Measurements from ENCODE around the gene UBE2D2.
A peak's percentile ranks its signal among the peaks of the same experiment; 100 is the strongest.
"Not testable (repeated sequence)": the region's sequence is repeated elsewhere in the genome, so short reads cannot be mapped to it uniquely, and the experiment has no call there.

Gene UBE2D2

DNA sequence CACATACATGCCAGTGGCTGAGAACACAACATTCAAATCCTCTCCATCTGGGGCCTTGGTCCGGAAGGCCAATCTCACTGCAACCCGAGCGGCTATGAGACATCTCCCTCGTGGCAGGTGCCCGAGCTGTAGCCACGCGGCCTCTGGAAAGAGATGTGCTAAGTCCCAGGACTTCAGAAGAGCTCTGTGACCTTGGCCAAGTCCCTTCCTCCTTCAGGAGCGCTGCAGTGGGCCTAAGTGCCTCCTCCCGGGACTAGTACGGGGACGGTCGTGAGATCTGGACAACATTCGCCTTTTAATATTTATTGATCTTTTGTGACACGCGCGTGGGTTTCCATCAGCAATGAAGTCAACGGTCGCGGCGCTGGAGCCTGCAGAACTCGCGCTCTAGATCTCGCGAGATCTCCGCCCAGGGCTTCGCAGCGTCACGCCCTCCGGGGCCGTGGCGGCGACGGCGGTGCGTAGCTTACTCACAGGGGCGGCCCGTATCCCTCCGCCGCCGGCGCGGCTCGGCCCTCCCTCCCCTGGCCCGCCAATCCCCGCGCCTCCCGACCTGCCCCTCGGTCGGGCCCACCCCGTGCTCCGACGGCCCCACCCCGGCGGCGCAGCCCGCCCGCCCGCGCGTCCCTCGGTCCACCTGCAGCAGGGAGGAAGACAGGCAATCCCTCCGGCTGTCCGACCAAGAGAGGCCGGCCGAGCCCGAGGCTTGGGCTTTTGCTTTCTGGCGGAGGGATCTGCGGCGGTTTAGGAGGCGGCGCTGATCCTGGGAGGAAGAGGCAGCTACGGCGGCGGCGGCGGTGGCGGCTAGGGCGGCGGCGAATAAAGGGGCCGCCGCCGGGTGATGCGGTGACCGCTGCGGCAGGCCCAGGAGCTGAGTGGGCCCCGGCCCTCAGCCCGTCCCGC, at the start of gene UBE2D2:
Gene UBE2D2 (plus strand): TSS at position 588 of the 903 bp plus-strand sequence. CDS start 453 bp downstream, outside the sequence.
- DNase-seq: peak; percentile 96 to 98

GRCh38 chr5:139512786-139513390, 48.3 kb upstream of the UBE2D2 start:
- DNase-seq: no peak

DNA sequence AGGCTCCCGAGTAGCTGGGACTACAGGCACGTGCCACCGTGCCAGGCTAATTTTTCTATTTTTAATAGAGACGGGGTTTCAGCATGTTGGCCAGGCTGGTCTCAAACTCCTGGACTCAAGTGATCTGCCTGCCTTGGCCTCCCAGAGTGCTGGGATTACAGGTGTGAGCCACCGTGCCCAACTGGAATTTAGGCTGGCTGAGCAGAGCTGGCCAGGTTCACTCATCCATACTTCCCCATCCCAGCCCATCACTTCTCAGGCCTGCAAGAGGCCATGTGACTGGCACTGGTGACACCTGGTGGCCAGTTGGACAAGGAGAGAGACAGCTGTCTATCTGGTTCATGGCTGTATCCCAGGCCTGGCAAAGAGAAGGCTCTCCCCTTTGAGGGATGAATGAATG, 47.7 kb upstream of the UBE2D2 start:
- peak; percentile 67 to 70 for DNase-seq

DNA sequence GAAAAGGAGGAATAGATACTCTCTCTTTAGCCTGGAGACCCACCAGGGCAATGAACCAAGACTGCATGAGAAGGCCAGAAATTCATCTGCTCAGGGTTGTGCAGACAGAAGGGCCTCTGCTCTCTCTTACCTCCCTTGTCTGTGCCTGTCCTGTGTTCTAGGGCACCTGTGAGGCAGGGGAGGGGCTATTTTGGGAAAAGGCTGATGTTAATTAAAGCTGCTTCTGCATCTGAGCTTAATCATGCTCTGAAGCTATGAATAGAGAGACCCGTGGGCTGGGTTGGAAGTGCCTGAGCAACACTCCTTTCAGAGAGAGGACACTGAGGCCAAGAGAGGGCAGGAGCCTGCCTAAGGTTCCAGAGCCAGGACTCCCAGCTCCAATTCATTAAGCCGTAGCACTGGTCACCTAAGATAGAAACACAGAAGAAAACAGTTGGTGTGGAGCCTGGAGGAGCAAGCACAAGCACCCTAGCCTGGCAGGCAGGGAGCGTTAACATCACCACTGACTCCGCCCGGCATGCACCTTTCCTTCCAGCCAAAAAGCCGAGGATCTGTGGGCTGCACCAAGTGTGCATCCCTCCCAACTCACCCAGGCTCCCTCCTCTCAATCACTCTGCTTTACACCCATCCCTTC, 47.2 kb upstream of the UBE2D2 start:
- no peak for DNase-seq

GRCh38 chr5:139514486-139514856, 46.7 kb upstream of the UBE2D2 start:
- DNase-seq: no peak

GRCh38 chr5:139517683-139518564, 43.2 kb upstream of the UBE2D2 start:
- DNase-seq: peak; percentile 94 to 98

GRCh38 chr5:139523635-139524445, 37.3 kb upstream of the UBE2D2 start:
- DNase-seq: no peak

- no peak for DNase-seq
These were observed 36.7 kb upstream of the UBE2D2 start for GRCh38 chr5:139524446-139524845.

DNA sequence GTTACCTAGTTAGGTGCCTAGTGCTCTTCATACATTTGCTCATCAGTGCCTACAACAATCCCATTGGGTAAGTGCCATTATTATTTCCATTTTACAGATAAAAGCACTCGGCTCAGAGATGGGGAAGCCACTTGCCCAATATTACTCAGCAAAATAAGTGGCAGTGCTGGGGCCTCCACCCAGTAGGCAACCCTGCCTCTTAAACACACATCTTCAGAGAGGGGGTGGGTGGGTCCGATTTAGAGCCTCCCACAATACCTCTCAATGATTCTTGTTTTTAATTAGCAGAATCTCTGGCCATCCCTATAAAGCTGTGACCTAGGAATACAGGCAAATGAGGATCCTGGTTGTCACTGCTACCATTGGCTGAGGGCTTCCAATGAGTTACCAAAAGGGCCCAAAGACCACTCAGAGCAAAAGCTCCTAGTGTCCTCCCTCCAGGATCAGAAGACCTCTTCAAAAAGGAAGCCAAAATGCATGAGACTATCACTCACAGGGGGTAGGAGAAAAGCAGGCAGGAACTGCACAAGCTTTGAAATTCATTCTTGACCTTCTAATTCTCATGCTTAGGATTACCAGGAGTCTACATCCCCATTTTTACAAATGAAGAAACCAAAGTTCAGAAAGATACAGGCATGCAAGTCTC, 36.1 kb upstream of the UBE2D2 start:
- no peak for DNase-seq

DNA sequence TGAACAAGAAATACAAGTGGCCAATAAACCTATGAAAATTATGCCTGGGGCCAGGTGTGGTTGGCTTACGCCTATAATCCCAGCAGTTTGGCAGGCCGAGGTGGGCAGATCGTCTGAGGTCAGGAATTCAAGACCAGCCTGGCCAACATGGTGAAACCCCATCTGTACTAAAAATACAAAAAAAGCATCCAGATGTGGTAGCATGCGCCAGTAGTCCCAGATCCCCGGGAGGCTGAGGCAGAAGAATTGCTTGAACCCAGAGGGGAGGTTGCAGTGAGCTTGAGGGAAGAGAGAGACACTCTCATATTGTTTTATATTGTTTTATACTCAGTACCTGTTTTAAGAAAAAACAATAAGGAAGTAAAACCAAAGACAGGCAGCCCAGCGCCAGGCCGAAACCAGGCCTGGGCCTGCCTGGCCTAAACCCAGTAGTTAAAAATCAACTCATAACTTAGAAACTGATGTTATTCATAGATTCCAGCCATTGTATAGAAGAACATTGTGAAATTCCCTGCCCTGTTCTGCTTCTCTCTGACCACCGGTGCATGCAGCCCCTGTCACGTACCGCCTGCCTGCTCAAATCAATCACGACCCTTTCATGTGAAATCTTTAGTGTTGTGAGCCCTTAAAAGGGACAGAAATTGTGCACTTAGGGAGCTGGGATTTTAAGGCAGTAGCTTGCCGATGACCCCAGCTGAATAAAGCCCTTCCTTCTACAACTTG, 35.4 kb upstream of the UBE2D2 start:
- not testable (repeated sequence) for DNase-seq

DNA sequence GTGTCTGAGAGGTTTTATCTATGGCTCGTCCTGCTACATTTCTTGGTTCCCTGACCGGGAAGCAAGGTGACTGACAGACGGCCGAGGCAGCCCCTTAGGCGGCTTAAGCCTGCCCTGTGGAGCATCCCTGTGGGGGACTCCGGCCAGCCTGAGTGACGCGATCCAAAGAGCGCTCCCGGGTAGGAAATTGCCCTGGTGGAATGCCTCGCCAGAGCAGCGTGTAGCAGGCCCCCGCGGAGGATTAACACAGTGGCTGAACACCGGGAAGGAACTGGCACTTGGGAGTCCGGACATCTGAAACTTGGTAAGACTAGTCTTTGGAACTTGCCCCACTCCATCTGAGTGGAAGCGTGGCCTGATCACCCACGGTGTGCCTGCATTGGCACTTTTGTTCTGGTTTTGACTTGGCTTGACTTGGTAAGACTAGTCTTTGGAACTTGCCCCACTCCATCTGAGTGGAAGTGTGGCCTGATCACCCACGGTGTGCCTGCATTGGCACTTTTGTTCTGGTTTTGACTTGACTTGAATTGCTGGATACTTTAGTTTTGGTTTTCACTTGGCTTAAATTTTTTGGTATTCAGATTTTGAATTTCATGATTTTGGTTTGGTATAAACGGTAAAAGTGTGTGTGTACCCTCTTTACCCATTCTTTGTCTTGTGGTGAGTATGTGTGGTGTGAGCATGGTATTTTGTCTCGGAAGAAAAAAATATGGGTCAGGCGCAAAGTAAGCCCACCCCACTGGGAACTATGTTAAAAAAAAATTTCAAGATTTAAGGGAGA, 34.6 kb upstream of the UBE2D2 start:
- DNase-seq: not testable (repeated sequence)

DNA sequence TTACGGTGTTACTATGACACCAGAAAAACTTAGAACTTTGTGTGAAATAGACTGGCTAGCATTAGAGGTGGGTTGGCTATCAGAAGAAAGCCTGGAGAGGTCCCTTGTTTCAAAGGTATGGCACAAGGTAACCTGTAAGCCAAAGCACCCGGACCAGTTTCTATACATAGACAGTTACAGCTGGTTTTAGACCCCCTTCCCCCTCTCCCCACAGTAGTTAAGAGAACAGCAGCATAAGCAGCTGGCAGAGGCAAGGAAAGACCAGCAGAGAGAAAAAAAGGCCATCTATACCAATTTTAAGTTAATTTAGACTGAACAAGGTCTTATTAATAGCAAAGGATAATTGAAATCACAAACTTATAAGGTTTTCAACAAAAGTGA, 34.1 kb upstream of the UBE2D2 start:
- DNase-seq: not testable (repeated sequence)

DNA sequence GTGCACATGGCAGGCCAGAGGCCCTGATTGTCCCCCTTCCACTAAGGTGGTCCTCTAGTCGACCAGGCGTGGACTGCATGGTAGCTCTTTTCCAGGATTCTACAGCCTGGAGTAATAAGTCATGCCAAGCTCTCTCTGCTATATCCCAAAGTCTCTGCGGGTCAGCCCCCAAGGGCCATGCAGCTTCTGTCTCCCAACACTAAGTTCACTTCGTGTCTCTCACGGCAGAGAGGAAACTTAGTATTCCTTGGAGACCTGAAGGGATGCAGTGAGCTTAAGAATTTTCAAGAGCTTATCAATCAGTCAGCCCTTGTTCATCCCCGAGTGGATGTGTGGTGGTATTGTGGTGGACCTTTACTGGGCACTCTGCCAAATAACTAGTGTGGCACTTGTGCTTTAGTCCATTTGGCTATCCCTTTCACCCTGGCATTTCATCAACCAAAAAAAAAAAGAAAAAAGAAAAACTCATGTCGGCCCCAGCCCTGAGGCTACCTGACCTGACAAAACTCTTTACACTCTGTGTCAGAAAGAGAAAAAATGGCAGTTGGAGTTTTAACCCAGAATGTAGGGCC, 33.2 kb upstream of the UBE2D2 start:
- not testable (repeated sequence) for DNase-seq

DNA sequence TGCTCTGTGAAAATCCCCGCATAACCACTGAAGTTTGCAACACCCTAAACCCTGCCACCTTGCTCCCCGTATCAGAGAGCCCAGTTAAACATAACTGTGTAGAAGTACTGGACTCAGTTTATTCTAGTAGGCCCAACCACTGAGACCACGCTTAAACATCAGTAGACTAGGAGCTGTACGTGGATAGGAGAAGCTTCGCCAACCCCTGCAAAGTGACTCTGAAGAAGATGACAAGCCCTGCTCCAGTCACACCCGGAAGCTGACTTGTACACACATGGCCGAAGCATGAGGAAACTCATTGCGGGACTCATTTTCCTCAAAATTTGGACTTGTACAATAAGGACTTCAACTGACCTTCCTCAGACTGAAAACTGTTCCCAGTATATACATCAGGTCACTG, 32.4 kb upstream of the UBE2D2 start:
- not testable (repeated sequence) for DNase-seq

GRCh38 chr5:139530079-139530478, 31.1 kb upstream of the UBE2D2 start:
- not testable (repeated sequence) for DNase-seq

DNA sequence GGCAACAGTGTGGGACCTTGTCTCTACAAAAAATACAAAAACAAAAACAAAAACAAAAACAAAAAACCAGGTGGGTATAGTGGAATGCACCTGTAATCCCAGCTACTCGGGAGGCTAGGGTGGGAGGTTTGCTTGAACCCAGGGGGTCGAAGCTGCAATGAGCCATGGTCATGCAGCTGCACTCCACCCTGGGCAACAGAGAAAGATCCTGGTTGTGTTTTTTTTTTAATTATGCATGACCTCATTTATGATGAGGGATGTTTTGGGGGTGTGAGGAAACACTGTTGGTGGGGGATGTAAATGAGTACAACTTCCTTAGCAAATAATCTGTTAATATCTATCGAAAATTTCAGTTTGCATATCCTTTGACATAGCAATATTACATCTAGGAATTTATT, 29.4 kb upstream of the UBE2D2 start:
- no peak for DNase-seq

GRCh38 chr5:139543423-139543991, 17.6 kb upstream of the UBE2D2 start:
- peak in 1 of 2 donors; percentile 30 for DNase-seq

DNA sequence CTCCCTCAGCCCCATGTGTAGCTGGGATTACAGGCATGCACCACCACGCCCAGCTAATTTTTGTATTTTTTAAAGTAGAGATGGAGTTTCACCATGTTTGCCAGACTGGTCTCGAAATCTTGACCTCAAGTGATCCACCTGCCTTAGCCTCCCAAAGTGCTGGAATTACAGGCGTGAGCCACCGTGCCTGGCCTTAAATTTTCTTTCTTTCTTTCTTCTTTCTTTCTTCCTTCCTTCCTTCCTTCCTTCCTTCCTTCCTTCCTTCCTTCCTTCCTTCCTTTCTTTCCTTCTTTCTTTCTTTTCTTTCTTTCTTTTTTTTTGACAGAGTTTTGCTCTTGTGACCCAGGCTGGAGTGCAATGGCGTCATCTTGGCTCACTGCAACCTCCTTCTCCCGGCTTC, 14.5 kb upstream of the UBE2D2 start:
- DNase-seq: not testable (repeated sequence)

Measured in stimulated activated CD4-positive, alpha-beta T cell treated with anti-CD3 and anti-CD28 coated beads, Interleukin-2, amount 100 ng/mL, for 48 hours (primary cell).